Pancreas (tissue), 10 donors: ENCODE measurements around the gene PSMD8. TPM values are rescaled to one million over a fixed set of nuclear protein-coding genes. Genes with fewer than 3 reads are reported as not detected.

Experiments used
- ATAC-seq, 4 donors: fragments of 200-7000 bp; cut with Tn5 transposase; one replicate each; pipeline versions ENCODE4 v1.8.0 to v1.9.1; 2020; ENCODE audit warnings: mild to moderate bottlenecking in 4 of 4, moderate library complexity in 4 of 4
- DNase-seq, 6 donors: peaks; one replicate each; pipeline ENCODE4 v3.0.0-alpha.2; 2020
- FAIRE-seq: peaks from 2 replicates; lab custom pipeline; 2012; peaks lifted over from hg19 to GRCh38; lab: Jason Lieb, UNC
- H3K27ac ChIP-seq, 4 donors: fragments of 200-600 bp; sonication (generic); 1 replicate in 3 of 4; 2 replicates in 1 of 4; pipeline versions ENCODE4 v1.5.0 to v1.8.0; 2020
- H3K27me3 ChIP-seq, 4 donors: fragments of 200-600 bp; one replicate each; pipeline ENCODE4 v1.8.0; 2021
- H3K36me3 ChIP-seq, 3 donors: fragments of 200-600 bp; sonication (generic) in 1 of 3; one replicate each; pipeline versions ENCODE4 v1.5.0 to v1.8.0; 2020 to 2021
- H3K4me1 ChIP-seq, 3 donors: fragments of 200-600 bp; one replicate each; pipeline ENCODE4 v1.8.0; 2021
- H3K4me3 ChIP-seq, 4 donors: fragments of 200-600 bp; sonication (generic) in 2 of 4; one replicate each; pipeline versions ENCODE4 v1.5.0 to v1.8.0; 2020 to 2021
- H3K9me3 ChIP-seq, 4 donors: fragments of 200-600 bp; one replicate each; pipeline ENCODE4 v1.8.0; 2021
- CTCF ChIP-seq, 4 donors: fragments of 200-600 bp; sonication (generic) in 3 of 4; IDR thresholded peaks; one replicate each; pipeline versions ENCODE4 v1.5.0 to v1.8.0; 2021; ENCODE audit warnings: antibody characterized with exemption in 4 of 4
- WGBS, 2 donors: extraction: QIAGEN DNeasy Blood & Tissue Kit; methylation state at CpG; one replicate each; pipeline ENCODE4 v1.1.7; 2013; 5-methylcytosine and 5-hydroxymethylcytosine counted together
- intact Hi-C, 3 donors: fragments of 100-400 bp; cut with DNase I; formaldehyde crosslinking; loops; one replicate each; pipeline versions ENCODE4 v1.11.1 to v1.14.2; 2022
- polyA plus RNA-seq, 2 donors: library from polyadenylated mRNA; stranded (reverse); fragments of 200-250 nt; gene quantifications; one replicate each; pipeline ENCODE4 v1.2.3, GENCODE V29; 2013
- total RNA-seq, 6 donors: library from RNA; stranded (reverse); fragmentation: NEBNext Ultra II Directional in 4 of 6; extraction: Animal tissue kit (Norgen Biotek cat#: 25700) in 4 of 6; gene quantifications; one replicate each; pipeline versions ENCODE4 v1.2.1 to v1.2.4, GENCODE V29; 2021 to 2023
- donor health status: healthy with polysubstance abuse.
- donor health status: DM: no; HTN: no; CAD: no; lungs with moderate emphysema.
- donor health status: DM: no; HTN: no; CAD: no.
- donor health status: control.
- donor health status: control.
- donor health status: Bipolar disorder and iron deficiency.
- donor health status: DM: yes; HTN: yes; CAD: no.
- donor health status: DM: no; HTN: no; CAD: no.
- donor health status: DM: no; HTN: no; CAD: no.
- donor health status: DM: yes; HTN: yes; CAD: no.

Gene PSMD8
- total and polyA plus RNA-seq, 8 donors, result 25.3 to 76.0 (median 58.7) TPM

- no peak for TF ChIP-seq CTCF (IDR thresholded peaks at IDR 0.05)
- DNase-seq (no peak), FAIRE-seq (no peak), ATAC-seq (no peak)
- H3K27ac ChIP-seq, result no peak overlapping the region
- H3K36me3 ChIP-seq, result no peaks in the 10 kb centered on the region
- H3K4me1 ChIP-seq, result no peaks in the 10 kb centered on the region
- no peak overlapping the region for H3K4me3 ChIP-seq
- peaks cover 0 to 8% (median 0%) of the 10 kb centered on the region in 4 donors for H3K27me3 ChIP-seq
- no peaks in the 10 kb centered on the region for H3K9me3 ChIP-seq
- intact Hi-C loops, result no loop called here
- WGBS, 2 donors, result 6 to 9% methylated on average over 73 to 86 of the region's 86 CpGs
Measured at GRCh38 chr19:38395381-38396114, 21.2 kb downstream of the PSMD8 start.

GRCh38 chr19:38399081-38399480 lies 24.7 kb downstream of the PSMD8 start:
- Histone ChIP-seq H3K9me3 (no peaks in the 10 kb centered on the region), H3K27ac (no peak overlapping the region), H3K36me3 (no peaks in the 10 kb centered on the region), H3K4me3 (no peak overlapping the region), H3K4me1 (peaks cover 0 to 2% (median 0%) of the 10 kb centered on the region in 3 donors), H3K27me3 (peaks cover 0 to 8% (median 0%) of the 10 kb centered on the region in 4 donors)
- 30 to 44% methylated on average over 9 of the region's 9 CpGs for WGBS, 2 donors
- intact Hi-C loops, result no loop called here
- no peak for FAIRE-seq
- ATAC-seq, result no peak
- no peak for DNase-seq
- no peak for TF ChIP-seq CTCF (IDR thresholded peaks at IDR 0.05)

- Histone ChIP-seq H3K4me3 (no peak overlapping the region), H3K4me1 (peaks cover 0 to 2% (median 0%) of the 10 kb centered on the region in 3 donors), H3K9me3 (no peaks in the 10 kb centered on the region), H3K36me3 (no peaks in the 10 kb centered on the region), H3K27me3 (peaks cover 0 to 8% (median 0%) of the 10 kb centered on the region in 4 donors), H3K27ac (no peak overlapping the region)
- 38 to 64% methylated on average over 1 of the region's 1 CpG for WGBS, 2 donors
- FAIRE-seq (no peak), DNase-seq (no peak), ATAC-seq (no peak)
- intact Hi-C loops, result no loop called here
- no peak for TF ChIP-seq CTCF (IDR thresholded peaks at IDR 0.05)
Measured at GRCh38 chr19:38399537-38399936, 25.2 kb downstream of the PSMD8 start.

GRCh38 chr19:38400361-38400760 lies 26.0 kb downstream of the PSMD8 start:
- intact Hi-C loops, result loop anchor here in 1 of 3 donors (10.0 kb wide), 1 partner anchor 214 kb away; the partner anchor contains the start of genes EIF3K and MAP4K1
- 74 to 76% methylated on average over 5 of the region's 5 CpGs for WGBS, 2 donors
- H3K9me3 ChIP-seq, result no peaks in the 10 kb centered on the region
- no peak for ATAC-seq
- H3K27me3 ChIP-seq, result no peaks in the 10 kb centered on the region
- no peaks in the 10 kb centered on the region for H3K36me3 ChIP-seq
- peaks cover 0 to 2% (median 0%) of the 10 kb centered on the region in 3 donors for H3K4me1 ChIP-seq
- H3K4me3 ChIP-seq, result no peak overlapping the region
- no peak overlapping the region for H3K27ac ChIP-seq
- no peak for TF ChIP-seq CTCF (IDR thresholded peaks at IDR 0.05)
- no peak for DNase-seq
- FAIRE-seq, result no peak

- no peaks in the 10 kb centered on the region for H3K27me3 ChIP-seq
- intact Hi-C loops, result loop anchor here in 1 of 3 donors (10.0 kb wide), 1 partner anchor 214 kb away; the partner anchor contains the start of genes EIF3K and MAP4K1
- H3K27ac ChIP-seq, result no peak overlapping the region
- no peaks in the 10 kb centered on the region for H3K9me3 ChIP-seq
- H3K4me1 ChIP-seq, result peaks cover 0 to 2% (median 0%) of the 10 kb centered on the region in 3 donors
- no peak for TF ChIP-seq CTCF (IDR thresholded peaks at IDR 0.05)
- no peak for ATAC-seq
- no peak overlapping the region for H3K4me3 ChIP-seq
- H3K36me3 ChIP-seq, result no peaks in the 10 kb centered on the region
- no peak for FAIRE-seq
- no peak for DNase-seq
- WGBS, 2 donors, result 49 to 55% methylated on average over 3 of the region's 3 CpGs
Measured at GRCh38 chr19:38401148-38401547, 26.8 kb downstream of the PSMD8 start.
